Panc1 (cell line): Measurements from ENCODE around the gene BUB3. TPM values are rescaled to one million over a fixed set of nuclear protein-coding genes. Genes with fewer than 3 reads are reported as not detected.

ENCODE experiments used
- ATAC-seq: fragments of 200-7000 bp; cut with Tn5 transposase; 2 replicates; pipeline ENCODE4 v1.9.1; 2020; ENCODE audit warnings: mild to moderate bottlenecking, moderate library complexity
- BruUV-seq: library from RNA; stranded (reverse); fragments of 400-500 nt; replicated peaks from 2 replicates; lab custom pipeline; 2021; lab: Mats Ljungman, UMichigan
- CTCF ChIA-PET: fragments of 300-600 bp; sonication (Branson Sonifier 250); formaldehyde crosslinking; loops from one replicate; lab custom pipeline; 2022; ENCODE audit warnings: antibody characterized with exemption; lab: Charles Lee
- POLR2A ChIA-PET: fragments of 300-600 bp; sonication (Branson Sonifier 250); formaldehyde crosslinking; loops from one replicate; lab custom pipeline; 2022; ENCODE audit warnings: antibody characterized with exemption; lab: Charles Lee
- DNase-seq: peaks from one replicate; pipeline ENCODE4 v3.0.0-alpha.2; 2010; ENCODE audit warnings: low read depth, low spot score
- H3K27ac ChIP-seq: 2 replicates; pipeline ENCODE4 v1.5.1; 2011; ENCODE audit warnings: mild to moderate bottlenecking, low read length, inconsistent platforms
- H3K27me3 ChIP-seq: fragments of 200-500 bp; sonication (Bioruptor generic); 2 replicates; pipeline ENCODE4 v1.6.0; 2014; ENCODE audit warnings: low read length, inconsistent platforms; ENCODE audit not compliant: control insufficient read depth, insufficient read depth
- H3K36me3 ChIP-seq: fragments of 200-500 bp; sonication (Bioruptor generic); 2 replicates; pipeline ENCODE4 v1.5.1; 2014; ENCODE audit warnings: inconsistent platforms, mild to moderate bottlenecking, low read length, moderate library complexity; ENCODE audit not compliant: control insufficient read depth, insufficient read depth
- H3K4me1 ChIP-seq: 2 replicates; pipeline ENCODE4 v1.5.1; 2011; ENCODE audit warnings: inconsistent platforms, mild to moderate bottlenecking, low read length, moderate library complexity; ENCODE audit not compliant: control insufficient read depth, insufficient read depth
- H3K4me3 ChIP-seq, 2 experiments: 2 replicates each; pipeline ENCODE4 v1.5.1; 2011 to 2012; ENCODE audit warnings: low read depth in 2 of 2, low read length in 2 of 2, mild to moderate bottlenecking in 2 of 2, inconsistent platforms in 1 of 2, moderate library complexity in 1 of 2
- H3K9me3 ChIP-seq: fragments of 200-500 bp; sonication (Bioruptor generic); 2 replicates; pipeline ENCODE4 v1.5.1; 2014; ENCODE audit warnings: low read depth, mild to moderate bottlenecking, inconsistent platforms, low read length, moderate library complexity; ENCODE audit not compliant: control insufficient read depth, insufficient read depth
- CTCF ChIP-seq: fragments of 450-650 bp; IDR thresholded peaks from 2 replicates; pipeline ENCODE4 v1.5.1; 2017; ENCODE audit warnings: mild to moderate bottlenecking
- POLR2AphosphoS5 ChIP-seq: IDR thresholded peaks from 2 replicates; pipeline ENCODE4 v1.6.1; 2012; ENCODE audit warnings: mild to moderate bottlenecking, low read depth, low read length, moderate library complexity
- REST ChIP-seq, 2 experiments: IDR thresholded peaks; 2 replicates each; pipeline ENCODE4 v1.6.1; 2011 to 2012; ENCODE audit warnings: low read depth in 2 of 2, control low read depth in 1 of 2, low read length in 1 of 2, mild to moderate bottlenecking in 1 of 2, moderate library complexity in 1 of 2; ENCODE audit not compliant: insufficient read depth in 1 of 2
- SIN3A ChIP-seq: IDR thresholded peaks from 2 replicates; pipeline ENCODE4 v1.6.1; 2012; ENCODE audit warnings: low read depth, mild to moderate bottlenecking, low read length, moderate library complexity, borderline replicate concordance; ENCODE audit not compliant: insufficient read depth
- TCF7L2 ChIP-seq: IDR thresholded peaks from 2 replicates; pipeline ENCODE4 v1.6.1; 2011; ENCODE audit warnings: mild to moderate bottlenecking, low read depth, low read length, inconsistent platforms
- in situ Hi-C: cut with HindIII; loops from 2 replicates; pipeline ENCODE4 v1.10.0; 2016; ENCODE audit warnings: low sequenced_read_pairs, low pct_unique_long_range_greater_than_20kb
- intact Hi-C: fragments of 100-400 bp; cut with micrococcal nuclease; formaldehyde crosslinking; loops from one replicate; pipeline ENCODE4 v1.10.0; 2022; ENCODE audit not compliant: unreplicated experiment
- total RNA-seq: library from RNA; stranded (reverse); gene quantifications from one replicate; pipeline ENCODE4 v1.2.1, GENCODE V29; 2021; ENCODE audit not compliant: unreplicated experiment

Gene BUB3
- total RNA-seq, 1 experiment from 2014 or later, result 237 TPM

GRCh38 chr10:123134343-123134914, 19.8 kb upstream of the BUB3 start:
- ATAC-seq, result no peak

More at GRCh38 chr10:123134343-123134914, 19.8 kb upstream of the BUB3 start:
- peaks cover 19% of the 10 kb centered on the region for H3K4me1 ChIP-seq
- CTCF ChIA-PET, result interaction anchor here (0.6 kb wide), 1 partner anchor 244 kb away, joined by 4 read pairs; no protein-coding TSS in a partner anchor
- no peak for DNase-seq
- BruUV-seq, result no TSS peak
- TF ChIP-seq TCF7L2 (no peak), CTCF (no peak), POLR2AphosphoS5 (no peak), REST (IDR thresholded peaks at IDR 0.05; ENCODE audit: insufficient read depth in 1 of 2, low read depth in 2 of 2, low read length in 1 of 2) (no peak), SIN3A (no peak)
- intact Hi-C loops (no loop called here), in situ Hi-C loops (no loop called here)
- no peak overlapping the region for H3K27ac ChIP-seq
- no peaks in the 10 kb centered on the region for H3K9me3 ChIP-seq
- H3K4me3 ChIP-seq, result no peak overlapping the region
- no peaks in the 10 kb centered on the region; the same call in 1 of the 2 replicates for H3K27me3 ChIP-seq
- H3K36me3 ChIP-seq, result 0 out of 2 replicates have a peak, but pooled peaks cover 3% of the 10 kb centered on the region
- POLR2A ChIA-PET, result interaction anchor here (0.5 to 0.7 kb wide), 2 partner anchors 20 to 129 kb away, joined by 3 read pairs; partner anchors contain the start of gene BUB3
